ENCODE results near the gene SCUBE3.

Gene SCUBE3

DNA sequence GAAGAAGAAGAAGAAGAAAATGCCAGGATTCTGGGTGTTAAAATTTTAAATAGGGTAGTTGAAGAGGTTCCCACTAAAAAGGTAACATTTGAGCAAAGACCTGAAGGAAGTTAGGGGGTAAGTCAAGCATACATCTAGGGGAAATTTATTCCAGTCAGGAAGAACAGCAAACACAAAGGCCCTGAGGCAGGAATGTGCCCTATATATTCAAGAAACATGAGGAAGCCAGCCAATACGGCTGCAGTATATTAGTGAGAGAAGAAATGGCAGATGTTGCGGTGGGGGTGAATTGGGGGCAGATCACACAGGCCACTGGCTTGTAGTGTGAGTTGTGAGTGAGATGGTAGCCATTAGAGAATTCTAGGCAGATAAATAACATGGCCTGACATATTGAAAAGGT is 51.8 kb downstream of the SCUBE3 start:
- DNase-seq (ENCODE audit: low read depth in 1 of 2, low spot score in 1 of 2), result no peak

DNA sequence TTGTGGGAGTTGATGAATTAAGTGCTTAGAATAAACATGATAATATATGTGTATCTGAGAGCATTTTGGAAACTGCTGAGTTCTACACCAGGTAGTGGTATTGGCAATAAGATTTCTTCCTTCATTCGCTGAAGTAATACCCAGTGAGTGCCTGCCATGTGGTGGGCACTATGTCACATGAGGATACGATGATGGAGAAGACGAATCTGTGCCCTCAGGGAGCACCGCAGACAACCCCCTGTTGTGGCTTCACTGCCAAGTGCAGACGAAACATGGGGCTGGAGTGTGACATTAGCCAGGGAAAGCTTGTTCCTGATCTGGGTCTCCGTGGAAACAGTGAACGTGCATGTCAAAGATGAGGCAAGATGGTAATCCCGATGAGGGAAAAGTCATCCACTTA is 53.7 kb downstream of the SCUBE3 start:
- DNase-seq (ENCODE audit: low read depth in 1 of 2, low spot score in 1 of 2), result no peak

DNA sequence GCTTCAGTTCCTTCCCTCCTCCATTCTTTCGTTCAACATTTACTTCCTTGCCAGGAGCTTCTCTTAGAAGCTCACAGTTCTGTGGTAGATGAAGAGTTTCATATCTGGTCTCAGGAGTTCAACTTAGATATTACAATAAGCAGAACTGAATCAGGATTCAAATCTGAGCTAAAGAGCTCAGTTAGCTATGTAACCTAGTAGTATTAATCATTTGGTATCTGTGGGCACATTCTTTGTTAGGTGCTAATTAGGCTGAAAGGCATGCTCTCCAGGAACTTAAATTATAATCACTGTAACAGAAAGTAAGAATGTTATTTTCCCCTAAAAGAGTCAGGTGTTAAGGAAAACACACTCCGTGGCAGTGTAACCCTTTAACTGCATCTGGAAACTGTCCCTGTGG is 54.1 kb downstream of the SCUBE3 start:
- DNase-seq (ENCODE audit: low read depth in 1 of 2, low spot score in 1 of 2), result no peak

DNA sequence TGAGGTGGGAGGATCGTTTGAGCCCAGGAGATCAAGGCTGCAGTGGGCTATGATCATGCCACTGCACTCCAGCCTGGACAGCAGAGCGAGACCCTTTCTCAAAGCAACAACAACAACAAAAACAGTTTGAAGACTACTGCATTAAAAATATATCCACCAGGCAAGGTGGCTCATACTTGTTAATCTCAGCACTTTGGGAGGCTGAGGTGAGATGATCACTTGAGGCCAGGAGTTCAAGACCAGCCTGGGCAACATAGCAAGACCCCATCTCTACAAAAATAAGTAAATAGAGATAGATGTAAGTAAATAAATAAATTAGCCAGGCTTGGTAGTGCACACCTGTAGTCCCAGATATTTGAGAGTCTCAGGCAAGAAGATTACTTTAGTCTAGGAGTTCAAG is 58.2 kb downstream of the SCUBE3 start:
- DNase-seq (ENCODE audit: low read depth in 1 of 2, low spot score in 1 of 2), result no peak

DNA sequence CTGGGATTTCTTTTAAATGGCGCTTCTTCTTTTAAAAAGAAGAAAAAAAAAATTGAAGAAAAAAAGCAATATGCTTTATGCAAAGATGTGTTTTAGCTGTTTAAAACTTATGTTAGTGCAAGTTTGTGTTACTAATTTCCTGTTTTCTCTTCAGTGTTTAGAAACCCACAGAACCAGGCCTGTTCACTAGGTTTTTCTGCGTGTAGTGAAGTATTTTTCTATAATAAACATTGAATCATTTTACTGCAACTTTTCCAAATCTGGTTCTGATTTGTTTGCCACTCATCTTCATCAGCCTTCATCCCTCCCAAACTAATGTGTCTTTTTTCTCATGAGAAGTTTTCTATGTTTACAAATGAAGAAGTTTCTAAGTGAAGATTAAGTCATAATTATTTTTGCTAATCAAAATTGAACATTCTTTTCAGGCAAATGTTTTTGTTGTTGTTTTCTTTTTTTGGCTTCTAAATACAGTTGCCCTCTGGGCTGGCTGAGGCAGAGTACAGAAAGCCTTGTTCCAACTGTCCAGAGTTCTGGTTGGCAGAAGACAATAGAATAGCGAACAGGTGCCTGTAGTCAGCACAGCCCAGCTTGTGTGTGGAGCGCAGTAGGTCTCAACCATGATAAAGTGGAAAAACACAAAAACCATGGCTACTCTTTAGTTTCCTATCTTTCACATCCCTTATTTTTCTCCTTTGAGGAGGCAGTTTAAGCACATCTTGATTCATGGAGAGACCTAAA is 60.2 kb downstream of the SCUBE3 start:
- no peak for DNase-seq (ENCODE audit: low read depth in 1 of 2, low spot score in 1 of 2)

DNA sequence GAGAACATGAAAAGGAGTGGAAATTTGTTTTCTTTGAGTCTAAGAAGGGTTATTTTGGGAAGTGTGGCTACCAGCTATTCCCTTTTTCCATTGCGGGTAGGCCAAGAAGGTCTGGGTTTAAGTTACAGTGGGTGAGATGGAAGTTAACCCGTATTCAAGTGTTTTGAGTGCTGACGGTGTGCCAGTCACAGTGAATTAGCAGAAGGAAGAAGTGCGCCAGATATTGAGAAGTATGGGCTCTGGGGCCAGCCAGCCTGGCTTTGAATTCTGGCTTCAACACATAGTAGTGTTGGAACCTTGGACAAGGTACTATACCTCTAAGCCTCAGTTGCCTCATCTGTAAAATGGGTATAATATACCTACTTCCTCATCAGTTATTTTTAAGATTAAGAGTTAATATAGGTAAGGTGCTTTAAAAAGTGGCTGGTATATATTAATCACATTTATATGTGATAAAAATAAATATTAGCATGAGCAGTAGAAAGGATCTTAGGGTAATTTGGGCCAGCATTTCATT is 62.0 kb downstream of the SCUBE3 start:
- no peak for DNase-seq (ENCODE audit: low read depth in 1 of 2, low spot score in 1 of 2)

DNA sequence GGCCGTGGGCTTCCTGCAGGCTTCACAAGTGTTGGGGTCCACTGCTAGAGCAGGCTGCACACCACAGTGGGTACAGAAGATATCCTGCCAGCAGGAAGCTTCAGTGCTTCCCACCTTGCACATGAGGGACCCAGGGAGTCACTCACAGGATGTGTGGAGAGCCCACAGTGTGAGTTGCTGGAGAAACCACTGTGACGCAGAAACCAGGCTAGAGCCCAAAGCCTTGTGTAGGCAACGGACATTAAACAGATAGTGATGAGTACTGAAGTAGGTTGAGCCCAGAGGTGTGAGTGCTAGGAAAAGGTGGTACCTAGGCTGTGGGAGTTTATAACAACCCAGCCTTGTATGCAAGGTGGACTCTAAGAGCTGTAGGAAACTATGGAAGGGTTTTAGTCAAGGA is 65.0 kb downstream of the SCUBE3 start:
- no peak for DNase-seq (ENCODE audit: low read depth in 1 of 2, low spot score in 1 of 2)

GRCh38 chr6:35280903-35281302 is 67.1 kb downstream of the SCUBE3 start:
- DNase-seq (ENCODE audit: low read depth in 1 of 2, low spot score in 1 of 2), result no peak

DNA sequence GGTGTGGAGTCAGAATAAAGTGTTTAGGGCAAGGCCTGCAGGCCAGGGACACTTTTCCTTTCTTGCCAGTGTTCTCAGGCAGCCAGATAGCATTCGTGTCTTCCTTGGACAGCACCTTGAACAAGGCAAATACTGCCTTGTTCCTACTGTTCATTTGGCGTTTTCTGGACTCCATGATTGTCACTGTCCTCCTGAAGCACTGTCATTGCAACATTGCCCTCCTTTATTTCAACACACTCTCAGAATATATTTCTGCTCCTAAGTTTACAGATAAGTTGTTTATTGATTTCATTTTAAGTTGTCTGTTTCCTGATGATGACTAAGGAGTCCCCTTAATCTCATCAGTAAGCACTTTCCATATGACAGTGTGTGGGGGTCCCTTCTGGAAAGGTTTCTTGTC is 68.7 kb downstream of the SCUBE3 start:
- no peak for DNase-seq (ENCODE audit: low read depth in 1 of 2, low spot score in 1 of 2)

- no peak for DNase-seq (ENCODE audit: low read depth in 1 of 2, low spot score in 1 of 2)
Measured at GRCh38 chr6:35283361-35283760, 69.6 kb downstream of the SCUBE3 start.

DNA sequence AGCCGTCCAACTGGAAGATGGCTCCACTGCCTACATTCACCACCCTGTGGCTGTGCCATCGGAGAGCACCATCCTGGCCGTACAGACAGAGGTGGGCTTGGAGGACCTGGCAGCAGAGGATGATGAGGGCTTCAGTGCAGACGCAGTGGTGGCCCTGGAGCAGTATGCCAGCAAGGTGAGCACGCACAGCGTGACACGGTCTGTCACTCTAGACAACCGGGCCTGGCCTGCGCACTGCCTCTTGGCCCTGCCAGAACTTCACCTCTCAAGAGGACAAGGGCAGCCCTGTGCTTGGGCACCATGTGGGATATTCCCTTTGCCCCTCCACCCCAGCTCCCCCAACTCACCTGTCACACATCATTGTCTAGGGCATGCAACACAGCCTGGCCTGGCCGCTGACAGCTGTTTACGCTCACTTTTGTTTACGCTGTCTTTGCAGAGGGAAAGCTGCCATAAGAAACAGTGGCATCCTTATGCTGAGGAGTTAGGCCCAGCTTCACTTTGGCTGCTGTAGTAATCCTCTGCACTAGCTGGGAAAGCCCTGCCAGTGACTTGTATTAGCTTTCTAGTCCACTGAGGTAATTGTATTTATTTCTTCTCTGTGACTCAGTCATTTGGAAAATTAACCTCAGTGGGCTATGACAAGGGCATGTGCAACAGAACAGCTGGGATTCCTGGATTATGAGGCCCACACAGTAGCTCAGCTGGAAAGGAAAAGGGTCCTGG is 74.1 kb downstream of the SCUBE3 start:
- DNase-seq (ENCODE audit: low read depth in 1 of 2, low spot score in 1 of 2), result no peak

- no peak for DNase-seq (ENCODE audit: low read depth in 1 of 2, low spot score in 1 of 2)
Measured at GRCh38 chr6:35288834-35289233, 75.1 kb downstream of the SCUBE3 start.

DNA sequence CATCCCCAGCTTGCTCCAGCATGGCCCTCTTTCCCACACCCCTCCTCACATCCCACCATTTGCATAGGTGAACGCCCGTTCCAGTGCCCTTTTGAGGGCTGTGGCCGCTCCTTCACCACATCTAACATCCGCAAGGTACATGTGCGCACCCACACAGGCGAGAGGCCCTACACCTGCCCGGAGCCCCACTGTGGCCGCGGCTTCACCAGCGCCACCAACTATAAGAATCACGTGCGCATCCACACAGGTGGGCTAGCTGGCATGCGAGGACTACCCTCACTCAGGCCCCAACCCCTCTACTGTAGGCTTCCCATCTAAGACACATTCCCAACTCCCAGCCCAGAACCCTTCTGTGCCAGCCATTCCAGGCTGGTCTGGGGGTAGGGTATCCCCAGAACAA is 77.7 kb downstream of the SCUBE3 start:
- no peak for DNase-seq (ENCODE audit: low read depth in 1 of 2, low spot score in 1 of 2)

GRCh38 chr6:35292494-35292893 is 78.7 kb downstream of the SCUBE3 start:
- no peak for DNase-seq (ENCODE audit: low read depth in 1 of 2, low spot score in 1 of 2)

GRCh38 chr6:35293681-35294080 is 79.9 kb downstream of the SCUBE3 start:
- no peak for DNase-seq (ENCODE audit: low read depth in 1 of 2, low spot score in 1 of 2)

DNA sequence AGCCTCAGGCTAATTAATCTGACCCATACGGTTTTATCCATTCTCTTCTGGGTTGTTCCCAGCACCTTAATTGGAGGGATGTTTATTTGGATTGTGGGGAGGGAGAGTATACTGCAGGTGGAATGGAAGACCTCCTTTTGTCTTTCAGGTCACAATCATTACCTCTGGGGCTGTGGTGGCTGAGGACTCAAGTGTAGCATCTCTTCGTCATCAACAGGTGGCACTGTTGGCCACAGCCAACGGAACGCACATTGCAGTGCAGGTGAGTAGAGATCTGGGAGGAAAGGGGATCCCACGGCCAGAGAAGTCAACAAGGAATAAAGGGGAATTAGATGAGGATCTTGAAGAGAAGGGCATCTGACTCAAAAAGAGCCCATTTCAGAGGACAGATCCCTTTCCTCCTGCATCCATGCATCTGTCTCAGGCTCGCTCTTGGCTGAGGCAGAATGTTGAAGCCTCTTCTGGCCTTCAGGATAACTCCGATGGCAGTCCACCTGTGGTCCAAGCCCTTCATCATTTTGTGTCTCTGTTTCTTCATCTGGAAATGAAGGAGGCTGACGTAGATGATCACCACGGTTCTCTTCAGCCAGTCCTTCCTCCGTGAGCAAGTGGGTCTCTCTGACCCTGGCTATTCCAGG is 80.7 kb downstream of the SCUBE3 start:
- DNase-seq (ENCODE audit: low read depth in 1 of 2, low spot score in 1 of 2), result no peak

DNA sequence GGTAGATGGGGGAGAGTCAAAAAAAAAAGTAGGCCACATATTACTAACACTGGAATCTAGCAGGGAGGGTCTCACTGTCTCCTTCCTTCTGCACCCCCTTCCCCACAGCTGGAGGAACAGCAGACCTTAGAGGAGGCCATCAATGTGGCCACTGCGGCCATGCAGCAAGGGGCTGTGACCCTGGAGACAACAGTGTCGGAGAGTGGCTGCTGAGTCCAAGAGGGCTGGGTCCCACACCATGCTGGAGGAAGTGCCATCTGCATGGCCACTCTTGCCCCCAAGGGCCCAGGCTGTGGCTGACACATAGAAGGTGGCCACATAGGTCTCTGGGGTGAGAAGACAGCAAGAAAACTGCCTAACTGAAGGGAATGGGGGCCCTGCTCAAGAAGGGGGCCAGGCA is 81.3 kb downstream of the SCUBE3 start:
- no peak for DNase-seq (ENCODE audit: low read depth in 1 of 2, low spot score in 1 of 2)

- DNase-seq (ENCODE audit: low read depth in 1 of 2, low spot score in 1 of 2), result no peak
Measured at GRCh38 chr6:35295521-35296315, 82.0 kb downstream of the SCUBE3 start.

- DNase-seq (ENCODE audit: low read depth in 1 of 2, low spot score in 1 of 2), result no peak
Measured at GRCh38 chr6:35296931-35297600, 83.3 kb downstream of the SCUBE3 start.

DNA sequence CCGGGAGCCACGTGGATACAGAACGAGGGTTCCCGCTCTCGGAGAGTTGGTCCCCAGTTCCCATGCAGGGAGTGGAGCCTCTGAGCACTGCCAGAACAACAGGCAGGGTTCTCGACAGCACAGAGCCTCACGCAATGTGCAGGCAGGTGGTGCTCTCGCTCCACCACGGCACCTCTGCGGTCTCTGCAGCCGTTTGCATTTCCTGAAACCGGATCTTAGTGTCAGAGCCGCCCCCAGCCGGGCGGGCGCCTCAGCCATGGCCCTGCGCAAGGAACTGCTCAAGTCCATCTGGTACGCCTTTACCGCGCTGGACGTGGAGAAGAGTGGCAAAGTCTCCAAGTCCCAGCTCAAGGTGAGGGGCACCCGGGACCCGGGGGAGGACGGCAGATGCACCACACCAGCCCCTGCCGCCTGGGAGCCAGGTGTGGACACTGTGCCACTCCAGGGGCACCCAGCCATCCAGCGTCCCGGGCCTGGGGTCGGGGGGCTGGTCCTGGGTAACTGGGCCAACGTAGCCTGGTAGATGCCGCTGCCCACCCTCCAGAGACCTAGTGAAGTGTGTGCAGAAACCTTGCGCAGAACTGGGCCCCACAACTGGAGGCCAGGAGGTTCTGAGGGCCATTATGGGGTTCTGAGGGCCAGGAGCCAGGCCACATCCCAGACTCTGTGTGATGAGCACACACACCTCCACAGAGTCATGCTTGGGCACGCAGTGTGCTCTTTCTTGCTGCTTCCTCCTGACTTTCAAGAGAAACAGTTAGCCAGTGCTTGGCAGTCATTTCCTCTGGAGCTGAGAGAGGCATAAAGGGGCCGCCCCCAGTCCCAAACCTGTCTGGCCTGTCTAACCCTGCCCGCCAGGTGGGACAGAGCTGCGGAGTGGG is 84.1 kb downstream of the SCUBE3 start, which contains the start of gene DEF6:
TSS of gene DEF6 (plus strand) at position 218 of the 881 bp plus-strand sequence. CDS start at position 257, 39 bp downstream.
- peak; percentile 76 to 81 for DNase-seq (ENCODE audit: low read depth in 1 of 2, low spot score in 1 of 2)

Data from activated T-helper 1 cell treated with anti-CD3 and anti-CD28 coated beads, Interleukin-2, amount 50 U/mL, for 16 hours (primary cell).